Calu3 (cell line): Measurements from ENCODE around the gene GFPT2. TPM values are rescaled to one million over a fixed set of nuclear protein-coding genes. Genes with fewer than 3 reads are reported as not detected.

Source experiments
- BruUV-seq: library from RNA; stranded (reverse); fragments of 400-500 nt; replicated peaks from 2 replicates; lab custom pipeline; 2021; lab: Mats Ljungman, UMichigan
- CTCF ChIA-PET: fragments of 300-600 bp; sonication (Branson Sonifier 250); formaldehyde crosslinking; loops from one replicate; lab custom pipeline; 2022; ENCODE audit warnings: antibody characterized with exemption; lab: Charles Lee
- DNase-seq: peaks from one replicate; pipeline ENCODE4 v3.0.0; 2022
- H3K27ac Mint-ChIP-seq: one replicate; pipeline ENCODE4 v1.8.0; 2022; ENCODE audit warnings: mixed read lengths; ENCODE audit not compliant: unreplicated experiment
- H3K27me3 Mint-ChIP-seq: one replicate; pipeline ENCODE4 v1.8.0; 2022; ENCODE audit warnings: mixed read lengths; ENCODE audit not compliant: unreplicated experiment
- H3K36me3 Mint-ChIP-seq: one replicate; pipeline ENCODE4 v1.8.0; 2022; ENCODE audit warnings: mild to moderate bottlenecking, moderate library complexity, mixed read lengths; ENCODE audit not compliant: insufficient read depth, unreplicated experiment
- H3K4me1 Mint-ChIP-seq: one replicate; pipeline ENCODE4 v1.8.0; 2022; ENCODE audit warnings: mild to moderate bottlenecking, low read depth, mixed read lengths; ENCODE audit not compliant: unreplicated experiment
- H3K4me3 Mint-ChIP-seq: one replicate; pipeline ENCODE4 v1.8.0; 2022; ENCODE audit warnings: mild to moderate bottlenecking, low read depth, moderate library complexity, mixed read lengths; ENCODE audit not compliant: unreplicated experiment
- H3K9me3 Mint-ChIP-seq: one replicate; pipeline ENCODE4 v1.8.0; 2022; ENCODE audit warnings: low read depth, mixed read lengths; ENCODE audit not compliant: unreplicated experiment
- CTCF ChIP-seq: fragments of 200-600 bp; IDR thresholded peaks from one replicate; pipeline ENCODE4 v1.8.0; 2022; ENCODE audit warnings: antibody characterized with exemption; ENCODE audit not compliant: unreplicated experiment
- intact Hi-C: fragments of 100-400 bp; cut with micrococcal nuclease; formaldehyde crosslinking; loops from one replicate; pipeline ENCODE4 v1.10.0; 2022; ENCODE audit not compliant: unreplicated experiment
- total RNA-seq: library from RNA; stranded (reverse); gene quantifications from 2 replicates; pipeline ENCODE4 v1.2.3, GENCODE V29; 2022

The GFPT2 gene
- total RNA-seq, 1 experiment from 2014 or later, result not detected

GRCh38 chr5:180382926-180383325 lies 29.8 kb upstream of the GFPT2 start:
- no peak overlapping the region for H3K4me3 Mint-ChIP-seq
- H3K9me3 Mint-ChIP-seq, result no peaks in the 10 kb centered on the region
- CTCF ChIA-PET, result interaction anchor here (0.6 kb wide), 1 partner anchor 821 kb away, joined by 3 read pairs; no protein-coding TSS in a partner anchor

DNA sequence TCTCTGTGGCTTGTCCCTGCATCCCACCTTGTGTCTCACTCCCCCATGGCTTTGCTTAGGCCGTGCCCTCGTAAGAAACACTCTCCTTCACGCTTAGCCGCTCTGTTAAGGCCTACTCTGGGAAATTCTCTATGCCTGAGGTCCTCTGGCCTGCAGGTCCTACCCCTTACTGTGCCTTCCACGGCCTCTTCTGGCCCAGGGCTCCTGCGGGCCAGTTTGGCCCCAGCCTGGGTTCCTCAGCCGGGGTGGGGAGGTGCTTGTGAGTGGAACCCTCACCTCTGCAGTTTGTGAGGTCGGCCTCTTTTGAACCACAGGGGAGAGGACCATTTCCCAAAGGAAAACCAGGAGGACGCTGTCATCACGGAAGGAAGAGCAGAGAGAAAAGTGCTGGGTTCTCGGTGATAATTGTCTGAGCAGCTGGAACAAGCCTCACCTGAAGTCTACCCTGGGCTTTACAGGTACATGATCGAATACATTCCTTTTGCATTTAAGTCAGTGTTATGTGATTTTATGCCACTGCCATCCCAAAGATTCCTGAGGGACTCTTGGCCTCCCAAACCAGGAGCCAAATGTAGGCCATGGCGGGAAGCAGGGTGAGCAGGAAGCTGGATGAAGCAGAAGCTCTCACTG lies 28.8 kb upstream of the GFPT2 start:
- TF ChIP-seq CTCF, result no peak
- H3K27me3 Mint-ChIP-seq, result peaks cover 52% of the 10 kb centered on the region
- BruUV-seq, result no TSS peak
- no peaks in the 10 kb centered on the region for H3K4me1 Mint-ChIP-seq
- no peak overlapping the region for H3K27ac Mint-ChIP-seq
- CTCF ChIA-PET, result interaction anchor here (0.6 kb wide), 2 partner anchors 29 to 92 kb away, joined by 3 to 4 read pairs; partner anchors contain the start of gene GFPT2
- no peak for DNase-seq
- intact Hi-C loops, result no loop called here
- H3K4me3 Mint-ChIP-seq, result no peak overlapping the region
- no peaks in the 10 kb centered on the region for H3K36me3 Mint-ChIP-seq
- no peaks in the 10 kb centered on the region for H3K9me3 Mint-ChIP-seq

More at GRCh38 chr5:180382926-180383325, 29.8 kb upstream of the GFPT2 start:
- no peak for DNase-seq
- Mint-ChIP-seq H3K4me1 (no peaks in the 10 kb centered on the region), H3K27ac (no peak overlapping the region), H3K27me3 (peaks cover 42% of the 10 kb centered on the region), H3K36me3 (no peaks in the 10 kb centered on the region)
- no peak for TF ChIP-seq CTCF
- no TSS peak for BruUV-seq
- intact Hi-C loops, result no loop called here

- no peak for DNase-seq
- H3K27me3 Mint-ChIP-seq, result peaks cover 57% of the 10 kb centered on the region
- H3K36me3 Mint-ChIP-seq, result no peaks in the 10 kb centered on the region
- TF ChIP-seq CTCF, result no peak
- intact Hi-C loops, result no loop called here
- CTCF ChIA-PET, result interaction anchor here (0.6 kb wide), 1 partner anchor 93 kb away, joined by 3 read pairs; no protein-coding TSS in a partner anchor
- H3K9me3 Mint-ChIP-seq, result no peaks in the 10 kb centered on the region
- no peaks in the 10 kb centered on the region for H3K4me1 Mint-ChIP-seq
- BruUV-seq, result no TSS peak
- H3K4me3 Mint-ChIP-seq, result no peak overlapping the region
- no peak overlapping the region for H3K27ac Mint-ChIP-seq
Measured at GRCh38 chr5:180381428-180381827, 28.3 kb upstream of the GFPT2 start.

GRCh38 chr5:180380856-180381255 lies 27.7 kb upstream of the GFPT2 start:
- H3K9me3 Mint-ChIP-seq, result no peaks in the 10 kb centered on the region
- H3K27ac Mint-ChIP-seq, result no peak overlapping the region
- no peaks in the 10 kb centered on the region for H3K4me1 Mint-ChIP-seq
- peaks cover 63% of the 10 kb centered on the region for H3K27me3 Mint-ChIP-seq
- BruUV-seq, result no TSS peak
- CTCF ChIA-PET, result no interaction called here
- H3K4me3 Mint-ChIP-seq, result no peak overlapping the region
- intact Hi-C loops, result no loop called here
- H3K36me3 Mint-ChIP-seq, result no peaks in the 10 kb centered on the region
- TF ChIP-seq CTCF, result no peak
- no peak for DNase-seq
